Nephron (organoid): ENCODE data around the gene MAGI2.

ENCODE experiments used
- H3K27ac Mint-ChIP-seq, 3 experiments: 2 replicates each; pipeline ENCODE4 v1.8.0; 2020; ENCODE audit warnings: mixed read lengths in 3 of 3, mild to moderate bottlenecking in 2 of 3, moderate library complexity in 1 of 3
- H3K27me3 Mint-ChIP-seq: 2 replicates; pipeline ENCODE4 v1.8.0; 2021; ENCODE audit warnings: low read depth, mild to moderate bottlenecking, moderate library complexity, mixed read lengths
- H3K36me3 Mint-ChIP-seq: 2 replicates; pipeline ENCODE4 v1.8.0; 2020; ENCODE audit warnings: low read depth, mixed read lengths
- H3K4me1 Mint-ChIP-seq: 2 replicates; pipeline ENCODE4 v1.8.0; 2020; ENCODE audit warnings: mixed read lengths
- H3K4me3 Mint-ChIP-seq, 3 experiments: 2 replicates each; pipeline ENCODE4 v1.8.0; 2020; ENCODE audit warnings: mild to moderate bottlenecking in 3 of 3, mixed read lengths in 3 of 3, moderate library complexity in 2 of 3
- H3K9me3 Mint-ChIP-seq: 2 replicates; pipeline ENCODE4 v1.8.0; 2020; ENCODE audit warnings: mixed read lengths
- CTCF ChIP-seq, 3 experiments: fragments of 200-600 bp; sonication (generic); IDR thresholded peaks; one replicate each; pipeline ENCODE4 v1.5.0; 2021; ENCODE audit warnings: antibody characterized with exemption in 3 of 3; ENCODE audit not compliant: unreplicated experiment in 3 of 3

Gene MAGI2

GRCh38 chr7:78437118-78437517 is 1016.3 kb downstream of the MAGI2 start:
- Mint-ChIP-seq H3K36me3 (no peaks in the 10 kb centered on the region), H3K27me3 (peaks cover 4% of the 10 kb centered on the region), H3K9me3 (no peaks in the 10 kb centered on the region), H3K4me3 (no peak overlapping the region), H3K4me1 (peaks cover 5% of the 10 kb centered on the region), H3K27ac (no peak overlapping the region)
- TF ChIP-seq CTCF (IDR thresholded peaks at IDR 0.05; ENCODE audit: unreplicated experiment in 3 of 3): no peak

GRCh38 chr7:78435355-78435754 is 1018.1 kb downstream of the MAGI2 start:
- Mint-ChIP-seq H3K4me1 (no peaks in the 10 kb centered on the region), H3K36me3 (no peaks in the 10 kb centered on the region), H3K27me3 (no peaks in the 10 kb centered on the region), H3K27ac (no peak overlapping the region), H3K9me3 (no peaks in the 10 kb centered on the region), H3K4me3 (no peak overlapping the region)
- no peak for TF ChIP-seq CTCF (IDR thresholded peaks at IDR 0.05; ENCODE audit: unreplicated experiment in 3 of 3)

GRCh38 chr7:78434281-78434680 is 1019.2 kb downstream of the MAGI2 start:
- Mint-ChIP-seq H3K36me3 (no peaks in the 10 kb centered on the region), H3K4me1 (no peaks in the 10 kb centered on the region), H3K27me3 (no peaks in the 10 kb centered on the region), H3K4me3 (no peak overlapping the region), H3K9me3 (no peaks in the 10 kb centered on the region), H3K27ac (no peak overlapping the region)
- no peak for TF ChIP-seq CTCF (IDR thresholded peaks at IDR 0.05; ENCODE audit: unreplicated experiment in 3 of 3)

- TF ChIP-seq CTCF (IDR thresholded peaks at IDR 0.05; ENCODE audit: unreplicated experiment in 3 of 3): no peak
- Mint-ChIP-seq H3K9me3 (no peaks in the 10 kb centered on the region), H3K4me1 (no peaks in the 10 kb centered on the region), H3K27ac (no peak overlapping the region), H3K27me3 (no peaks in the 10 kb centered on the region), H3K36me3 (no peaks in the 10 kb centered on the region), H3K4me3 (no peak overlapping the region)
These were observed 1020.0 kb downstream of the MAGI2 start for GRCh38 chr7:78433421-78433820.

GRCh38 chr7:78429878-78430277 is 1023.6 kb downstream of the MAGI2 start:
- no peak for TF ChIP-seq CTCF (IDR thresholded peaks at IDR 0.05; ENCODE audit: unreplicated experiment in 3 of 3)
- Mint-ChIP-seq H3K4me1 (no peaks in the 10 kb centered on the region), H3K9me3 (peaks cover 9% of the 10 kb centered on the region), H3K4me3 (no peak overlapping the region), H3K36me3 (peaks cover 6% of the 10 kb centered on the region), H3K27ac (no peak overlapping the region), H3K27me3 (no peaks in the 10 kb centered on the region)

GRCh38 chr7:78427209-78427608 is 1026.3 kb downstream of the MAGI2 start:
- Mint-ChIP-seq H3K9me3 (peaks cover 17% of the 10 kb centered on the region), H3K4me3 (no peak overlapping the region), H3K27me3 (no peaks in the 10 kb centered on the region), H3K27ac (no peak overlapping the region), H3K4me1 (peaks cover 5% of the 10 kb centered on the region), H3K36me3 (peaks cover 16% of the 10 kb centered on the region)
- no peak for TF ChIP-seq CTCF (IDR thresholded peaks at IDR 0.05; ENCODE audit: unreplicated experiment in 3 of 3)
